HL-60 (cell line): ENCODE results near the gene KLHL15.

ENCODE experiments used
- CTCF ChIP-seq: IDR thresholded peaks from one replicate; pipeline ENCODE4 v1.5.1; 2011; ENCODE audit warnings: low read length, control low read depth, inconsistent platforms; ENCODE audit not compliant: insufficient read depth
- GABPA ChIP-seq: IDR thresholded peaks from 2 replicates; pipeline ENCODE4 v1.6.1; 2012; ENCODE audit warnings: low read depth
- POLR2AphosphoS5 ChIP-seq: IDR thresholded peaks from 2 replicates; pipeline ENCODE4 v1.6.1; 2012; ENCODE audit warnings: low read depth

GRCh38 chrX:23935106-23935505 lies 91.9 kb downstream of the KLHL15 start:
- TF ChIP-seq CTCF (no peak), GABPA (no peak), POLR2AphosphoS5 (no peak)
